ENCODE data around the gene EFNA1.

Gene EFNA1

GRCh38 chr1:155124503-155125463 lies 2.9 kb upstream of the EFNA1 start:
- DNase-seq (ENCODE audit: low read depth in 2 of 3, low spot score in 1 of 3): no peak

- DNase-seq (ENCODE audit: low read depth in 2 of 3, low spot score in 1 of 3): no peak
These were observed 2.1 kb upstream of the EFNA1 start for GRCh38 chr1:155125511-155125945.

- DNase-seq (ENCODE audit: low read depth in 2 of 3, low spot score in 1 of 3): no peak
These were observed 1.6 kb upstream of the EFNA1 start for GRCh38 chr1:155125946-155126555.

GRCh38 chr1:155126556-155127104 lies 1.0 kb upstream of the EFNA1 start:
- DNase-seq (ENCODE audit: low read depth in 2 of 3, low spot score in 1 of 3): no peak

GRCh38 chr1:155127967-155128754 lies 485 bp downstream of the EFNA1 start:
- DNase-seq (ENCODE audit: low read depth in 2 of 3, low spot score in 1 of 3): no peak

GRCh38 chr1:155128755-155129473 lies 1.2 kb downstream of the EFNA1 start:
- no peak for DNase-seq (ENCODE audit: low read depth in 2 of 3, low spot score in 1 of 3)

- DNase-seq (ENCODE audit: low read depth in 2 of 3, low spot score in 1 of 3): no peak
These were observed 2.8 kb downstream of the EFNA1 start for GRCh38 chr1:155130272-155131006.

- DNase-seq (ENCODE audit: low read depth in 2 of 3, low spot score in 1 of 3): no peak
These were observed 3.6 kb downstream of the EFNA1 start for GRCh38 chr1:155131285-155131684.

- no peak for DNase-seq (ENCODE audit: low read depth in 2 of 3, low spot score in 1 of 3)
These were observed 4.2 kb downstream of the EFNA1 start for GRCh38 chr1:155131856-155132255.

GRCh38 chr1:155133799-155134281 lies 6.2 kb downstream of the EFNA1 start:
- no peak for DNase-seq (ENCODE audit: low read depth in 2 of 3, low spot score in 1 of 3)

- DNase-seq (ENCODE audit: low read depth in 2 of 3, low spot score in 1 of 3): no peak
These were observed 6.6 kb downstream of the EFNA1 start for GRCh38 chr1:155134322-155134721.

- DNase-seq (ENCODE audit: low read depth in 2 of 3, low spot score in 1 of 3): peak; percentile 70 to 82 (median 74)
These were observed 7.3 kb downstream of the EFNA1 start for GRCh38 chr1:155134880-155135414.

GRCh38 chr1:155135415-155136028 lies 7.8 kb downstream of the EFNA1 start, which contains the start of gene SLC50A1:
TSS of gene SLC50A1 (plus strand) at chr1:155135852. CDS start at chr1:155135912, 60 bp downstream.
- peak; percentile 88 to 95 (median 90) for DNase-seq (ENCODE audit: low read depth in 2 of 3, low spot score in 1 of 3)

GRCh38 chr1:155136748-155137147 lies 9.1 kb downstream of the EFNA1 start:
- no peak for DNase-seq (ENCODE audit: low read depth in 2 of 3, low spot score in 1 of 3)

GRCh38 chr1:155137154-155137949 lies 9.7 kb downstream of the EFNA1 start:
- DNase-seq (ENCODE audit: low read depth in 2 of 3, low spot score in 1 of 3): no peak

GRCh38 chr1:155139895-155140629 lies 12.4 kb downstream of the EFNA1 start, which contains the start of gene DPM3:
TSS of gene DPM3 (minus strand) at chr1:155140531. CDS start at chr1:155140240, 291 bp downstream.
- peak; percentile 83 to 92 (median 90) for DNase-seq (ENCODE audit: low read depth in 2 of 3, low spot score in 1 of 3)

GRCh38 chr1:155140630-155140953 lies 12.9 kb downstream of the EFNA1 start:
- DNase-seq (ENCODE audit: low read depth in 2 of 3, low spot score in 1 of 3): no peak
